Right lobe of liver (tissue), 6 donors: ENCODE data around the gene RPS6KA2. TPM values are rescaled to one million over a fixed set of nuclear protein-coding genes. Genes with fewer than 3 reads are reported as not detected.

Experiments
- ATAC-seq, 4 donors: fragments of 200-7000 bp; cut with Tn5 transposase; one replicate each; pipeline ENCODE4 v1.9.1; 2020; ENCODE audit warnings: mild to moderate bottlenecking in 4 of 4, moderate library complexity in 4 of 4
- DNase-seq, 3 donors: peaks; one replicate each; pipeline ENCODE4 v3.0.0-alpha.2; 2020
- H3K27ac ChIP-seq, 3 donors: fragments of 200-600 bp; one replicate each; pipeline ENCODE4 v1.8.0; 2022
- H3K27me3 ChIP-seq, 2 donors: fragments of 200-600 bp; one replicate each; pipeline ENCODE4 v1.8.0; 2022
- H3K36me3 ChIP-seq, 4 donors: fragments of 200-600 bp; sonication (generic) in 1 of 4; one replicate each; pipeline versions ENCODE4 v1.5.1 to v1.8.0; 2017 to 2022; ENCODE audit warnings: control low read depth in 1 of 4
- H3K4me1 ChIP-seq, 4 donors: fragments of 200-600 bp; sonication (generic) in 1 of 4; one replicate each; pipeline versions ENCODE4 v1.5.1 to v1.8.0; 2017 to 2022; ENCODE audit warnings: control low read depth in 1 of 4
- H3K4me3 ChIP-seq, 3 donors: fragments of 200-600 bp; one replicate each; pipeline ENCODE4 v1.8.0; 2022
- H3K9me3 ChIP-seq, 4 donors: fragments of 200-600 bp; sonication (generic) in 1 of 4; one replicate each; pipeline versions ENCODE4 v1.5.1 to v1.8.0; 2017 to 2022; ENCODE audit warnings: control low read depth in 1 of 4
- POLR2A ChIP-seq: fragments of 450-650 bp; IDR thresholded peaks from one replicate; pipeline ENCODE4 v1.6.1; 2017; ENCODE audit warnings: antibody characterized with exemption, mild to moderate bottlenecking
- WGBS: methylation state at CpG from one replicate; pipeline ENCODE4 v1.1.6; 2018; ENCODE audit warnings: low coverage, low lambda C conversion rate; ENCODE audit not compliant: insufficient coverage; ENCODE audit errors: missing lambda C conversion rate; 5-methylcytosine and 5-hydroxymethylcytosine counted together
- intact Hi-C, 2 donors: fragments of 100-400 bp; cut with DNase I; formaldehyde crosslinking; loops; one replicate each; pipeline versions ENCODE4 v1.11.2 to v1.14.1; 2022
- total RNA-seq, 6 experiments: library from RNA; depleted of rRNA in 2 of 6; stranded (reverse); fragments of >200 nt in 2 of 6; fragmentation: NEBNext Ultra II Directional in 3 of 6; extraction: Animal tissue kit (Norgen Biotek cat#: 25700) in 3 of 6; gene quantifications; one replicate each; pipeline versions ENCODE4 v1.1.0 to v1.2.4, GENCODE V29; 2016 to 2023
- TF ChIP-seq, protein P1 (sequence below), 4 donors: fragments of 200-600 bp in 3 of 4; fragments of 450-650 bp in 1 of 4; IDR thresholded peaks; one replicate each; pipeline versions ENCODE4 v1.5.1 to v1.8.0; 2016 to 2022; ENCODE audit warnings: antibody characterized with exemption in 4 of 4, mild to moderate bottlenecking in 2 of 4
- donor health status: DM: no; HTN: yes; CAD: no.
- donor health status: DM: no; HTN: no; CAD: no.
- donor health status: DM: no; HTN: no; CAD: no.
- donor health status: DM: no; HTN: yes; CAD: no.
- donor health status: DM: no; HTN: yes; CAD: no.

Gene RPS6KA2
- total RNA-seq, 6 experiments from 2014 or later, result 6.4 to 18.1 (median 11.1) TPM

DNA sequence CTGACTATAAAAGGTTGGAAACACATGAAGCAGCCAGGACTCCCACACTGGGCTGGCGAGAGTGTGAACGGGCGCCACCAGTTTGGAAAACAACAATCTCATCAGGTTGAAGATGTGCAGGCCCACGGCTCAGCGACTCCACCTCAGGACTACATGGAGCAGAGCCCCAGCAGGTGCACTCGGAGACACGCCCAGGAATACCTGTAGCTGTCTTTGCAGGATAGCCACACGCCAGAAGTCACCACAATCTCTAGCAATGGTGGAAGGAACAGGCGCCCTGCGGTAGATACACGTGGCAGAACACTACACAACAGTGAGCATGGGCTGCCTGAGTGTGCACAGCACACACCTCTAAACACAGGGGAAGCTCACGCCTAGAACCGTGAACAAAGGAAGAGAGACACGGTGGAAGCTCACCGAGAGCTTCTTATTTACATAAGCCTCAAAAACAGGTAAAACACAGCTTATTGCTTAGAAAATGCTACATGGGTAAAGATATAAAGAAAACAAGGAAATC, 28.7 kb upstream of the RPS6KA2 start:
- TF ChIP-seq, protein P1, sequence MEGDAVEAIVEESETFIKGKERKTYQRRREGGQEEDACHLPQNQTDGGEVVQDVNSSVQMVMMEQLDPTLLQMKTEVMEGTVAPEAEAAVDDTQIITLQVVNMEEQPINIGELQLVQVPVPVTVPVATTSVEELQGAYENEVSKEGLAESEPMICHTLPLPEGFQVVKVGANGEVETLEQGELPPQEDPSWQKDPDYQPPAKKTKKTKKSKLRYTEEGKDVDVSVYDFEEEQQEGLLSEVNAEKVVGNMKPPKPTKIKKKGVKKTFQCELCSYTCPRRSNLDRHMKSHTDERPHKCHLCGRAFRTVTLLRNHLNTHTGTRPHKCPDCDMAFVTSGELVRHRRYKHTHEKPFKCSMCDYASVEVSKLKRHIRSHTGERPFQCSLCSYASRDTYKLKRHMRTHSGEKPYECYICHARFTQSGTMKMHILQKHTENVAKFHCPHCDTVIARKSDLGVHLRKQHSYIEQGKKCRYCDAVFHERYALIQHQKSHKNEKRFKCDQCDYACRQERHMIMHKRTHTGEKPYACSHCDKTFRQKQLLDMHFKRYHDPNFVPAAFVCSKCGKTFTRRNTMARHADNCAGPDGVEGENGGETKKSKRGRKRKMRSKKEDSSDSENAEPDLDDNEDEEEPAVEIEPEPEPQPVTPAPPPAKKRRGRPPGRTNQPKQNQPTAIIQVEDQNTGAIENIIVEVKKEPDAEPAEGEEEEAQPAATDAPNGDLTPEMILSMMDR (IDR thresholded peaks at IDR 0.05), result no peak
- peaks cover 0 to 3% of the 10 kb centered on the region in 2 donors for H3K27me3 ChIP-seq
- ATAC-seq (no peak), DNase-seq (no peak)
- intact Hi-C loops, result no loop called here
- no peaks in the 10 kb centered on the region for H3K36me3 ChIP-seq
- no peaks in the 10 kb centered on the region for H3K9me3 ChIP-seq
- 41% methylated on average over 7 of the region's 15 CpGs for WGBS
- H3K4me1 ChIP-seq, result no peaks in the 10 kb centered on the region
- H3K4me3 ChIP-seq, result no peak overlapping the region
- H3K27ac ChIP-seq, result no peak overlapping the region

DNA sequence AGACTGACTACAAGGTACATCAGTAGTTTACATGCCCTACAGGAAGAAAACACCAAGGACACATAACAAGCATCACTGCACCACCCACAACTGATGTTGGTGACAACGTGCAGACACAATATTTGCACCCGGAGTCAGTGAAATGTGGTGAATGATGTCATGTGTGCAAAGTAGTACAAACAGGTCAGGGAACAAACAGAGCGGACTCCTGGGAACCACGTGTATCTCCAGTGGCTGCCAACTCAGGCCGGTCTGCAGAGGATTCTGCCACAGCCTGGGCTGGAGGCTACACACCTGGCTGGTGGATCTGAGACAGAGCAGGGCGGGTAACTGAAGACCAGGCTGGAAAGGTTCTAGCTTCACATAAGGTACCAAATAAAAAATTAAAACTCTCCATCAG, 28.2 kb upstream of the RPS6KA2 start:
- H3K4me3 ChIP-seq, result no peak overlapping the region
- WGBS, result 30% methylated on average over 6 of the region's 6 CpGs
- DNase-seq (peak in 1 of 3 donors; percentile 64), ATAC-seq (peak; percentile 66 to 85 (median 76))
- intact Hi-C loops, result no loop called here
- no peak overlapping the region for H3K27ac ChIP-seq
- H3K27me3 ChIP-seq, result peaks cover 0 to 3% of the 10 kb centered on the region in 2 donors
- TF ChIP-seq POLR2A, result no peak
- TF ChIP-seq, protein P1 (IDR thresholded peaks at IDR 0.05), result no peak
- H3K4me1 ChIP-seq, result no peaks in the 10 kb centered on the region
- no peaks in the 10 kb centered on the region for H3K36me3 ChIP-seq
- no peaks in the 10 kb centered on the region for H3K9me3 ChIP-seq

DNA sequence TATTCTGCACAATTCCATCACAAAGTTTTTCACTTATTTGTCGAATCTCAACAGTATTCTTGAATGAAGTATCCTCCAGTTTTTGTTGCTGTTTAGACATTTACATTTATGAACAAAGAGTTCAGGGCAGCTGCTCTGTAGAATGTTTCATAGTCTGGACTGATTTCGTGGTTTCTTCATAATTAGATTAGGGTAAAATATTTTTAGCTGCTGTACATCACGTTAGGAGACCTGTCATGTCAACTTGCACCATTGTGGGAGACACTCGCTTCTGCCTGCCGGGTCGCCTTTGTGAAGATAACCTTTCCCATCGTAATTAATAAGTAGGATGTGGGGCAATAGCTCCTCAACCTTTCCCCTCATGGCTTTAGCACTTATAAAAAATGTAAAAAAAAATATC, 27.5 kb upstream of the RPS6KA2 start:
- DNase-seq (no peak), ATAC-seq (no peak)
- H3K9me3 ChIP-seq, result no peaks in the 10 kb centered on the region
- no peaks in the 10 kb centered on the region for H3K4me1 ChIP-seq
- intact Hi-C loops, result no loop called here
- H3K36me3 ChIP-seq, result no peaks in the 10 kb centered on the region
- no peak overlapping the region for H3K27ac ChIP-seq
- H3K4me3 ChIP-seq, result no peak overlapping the region
- H3K27me3 ChIP-seq, result peaks cover 0 to 3% of the 10 kb centered on the region in 2 donors
- 45% methylated on average over 7 of the region's 7 CpGs for WGBS
- no peak for TF ChIP-seq POLR2A
- TF ChIP-seq, protein P1 (IDR thresholded peaks at IDR 0.05), result no peak

DNA sequence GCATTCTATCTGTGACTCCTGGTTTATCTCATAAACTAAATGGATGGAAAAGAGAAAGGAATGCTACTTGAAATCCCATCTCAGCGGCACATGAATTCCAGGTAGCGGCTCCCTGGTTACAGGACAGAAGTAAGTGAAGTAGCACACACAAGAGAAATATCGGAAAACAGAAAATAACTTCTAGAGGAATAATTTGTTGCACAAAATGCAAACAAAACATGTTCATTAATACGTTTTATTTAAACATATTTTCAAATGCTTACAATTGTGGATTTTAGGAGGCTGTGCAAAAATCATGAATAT, 26.5 kb upstream of the RPS6KA2 start:
- DNase-seq (no peak), ATAC-seq (no peak)
- Histone ChIP-seq H3K4me1 (no peaks in the 10 kb centered on the region), H3K27ac (no peak overlapping the region), H3K4me3 (no peak overlapping the region), H3K9me3 (no peaks in the 10 kb centered on the region), H3K36me3 (no peaks in the 10 kb centered on the region), H3K27me3 (peaks cover 0 to 3% of the 10 kb centered on the region in 2 donors)
- intact Hi-C loops, result no loop called here
- 63% methylated on average over 4 of the region's 4 CpGs for WGBS
- no peak for TF ChIP-seq POLR2A
- TF ChIP-seq, protein P1 (IDR thresholded peaks at IDR 0.05), result no peak
